BLaER1 treated with 17β-estradiol and CSF1 and Interleukin-3, amounts not matched to agents 10 nM and 100 nM (cell line): Measurements from ENCODE around the gene DNAJB6.

Experiments used
- H3K27ac ChIP-seq, 11 experiments: shearing (Covaris generic); formaldehyde crosslinking; 2 replicates each; pipeline ENCODE4 v1.8.1; 2022
- H3K27me3 ChIP-seq, 11 experiments: shearing (Covaris generic); formaldehyde crosslinking; 2 replicates each; pipeline ENCODE4 v1.8.1; 2022
- H3K36me3 ChIP-seq, 11 experiments: shearing (Covaris generic); formaldehyde crosslinking; 2 replicates each; pipeline ENCODE4 v1.8.1; 2022
- H3K4me1 ChIP-seq, 10 experiments: shearing (Covaris generic); formaldehyde crosslinking; 2 replicates each; pipeline ENCODE4 v1.8.1; 2022
- H3K4me2 ChIP-seq, 11 experiments: shearing (Covaris generic); formaldehyde crosslinking; 2 replicates each; pipeline ENCODE4 v1.8.1; 2022
- H3K4me3 ChIP-seq, 10 experiments: shearing (Covaris generic); formaldehyde crosslinking; 2 replicates each; pipeline ENCODE4 v1.8.1; 2022
- H3K9ac ChIP-seq, 11 experiments: shearing (Covaris generic); formaldehyde crosslinking; 2 replicates each; pipeline ENCODE4 v1.8.1; 2022
- H3K9me3 ChIP-seq, 11 experiments: shearing (Covaris generic); formaldehyde crosslinking; replicated peaks in 1 of 11; 2 replicates each; pipeline ENCODE4 v1.8.1; 2022
- H4K20me1 ChIP-seq, 11 experiments: shearing (Covaris generic); formaldehyde crosslinking; 2 replicates each; pipeline ENCODE4 v1.8.1; 2022
- Cebpa-rat ChIP-seq, 11 experiments: shearing (Covaris generic); IDR thresholded peaks; 2 replicates each; pipeline ENCODE4 v1.8.1; 2022

Gene DNAJB6

DNA sequence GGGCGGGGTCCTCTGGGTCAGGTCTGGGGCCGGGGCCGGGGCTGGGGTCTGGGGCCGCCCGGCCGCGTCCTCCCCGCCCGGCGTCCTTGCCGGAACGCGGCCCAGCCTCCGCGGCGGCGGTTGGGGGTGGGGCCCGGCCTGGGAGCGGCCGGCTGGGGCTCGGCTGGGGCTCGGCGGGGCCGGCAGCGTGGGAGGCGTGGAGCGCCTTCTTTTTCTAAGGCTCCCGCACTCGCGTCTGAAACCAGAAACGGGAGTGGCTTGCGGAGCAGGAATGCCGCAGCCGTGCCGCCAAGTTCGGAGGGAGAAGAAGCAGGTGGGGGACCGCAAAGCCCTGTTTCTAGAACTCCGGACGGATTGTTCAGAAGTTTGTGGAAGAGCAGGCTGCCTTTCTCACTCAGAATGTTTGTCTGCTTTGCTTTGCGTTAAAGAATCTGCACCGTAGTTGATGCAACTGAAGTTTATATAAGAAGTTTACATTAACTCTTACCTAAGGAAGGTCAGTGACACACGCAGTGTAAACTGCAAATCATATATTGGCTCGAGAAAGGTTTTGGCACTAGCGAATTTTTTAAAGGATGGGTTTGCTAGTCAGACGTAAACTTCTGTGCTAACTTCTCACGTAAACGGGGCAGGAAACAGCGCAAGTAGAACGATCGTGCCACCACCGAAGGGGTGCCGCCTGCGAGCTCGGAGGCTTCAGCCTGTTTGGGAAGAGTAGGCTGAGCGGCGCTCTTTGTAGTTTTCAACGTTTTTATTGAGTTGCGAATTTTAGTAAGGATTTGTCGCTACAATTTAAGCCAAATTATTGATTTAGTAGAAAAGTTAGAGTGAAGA is 729 bp downstream of the DNAJB6 start:
- Histone ChIP-seq H3K9ac (peak overlapping the region; percentile 89 to 96 (median 93)), H4K20me1 (peaks cover 52 to 54% (median 53%) of the 10 kb centered on the region in 11 experiments), H3K4me2 (peak overlapping the region; percentile 84 to 96 (median 91)), H3K4me3 (peak overlapping the region; percentile 72 to 96 (median 84)), H3K9me3 (no peaks in the 10 kb centered on the region), H3K27ac (peak overlapping the region; percentile 90 to 98 (median 96)), H3K27me3 (no peaks in the 10 kb centered on the region), H3K36me3 (peaks cover 5 to 41% (median 20%) of the 10 kb centered on the region in 11 experiments; a peak in 15 of 22 replicates), H3K4me1 (peaks cover 70 to 80% (median 75%) of the 10 kb centered on the region in 10 experiments)
- no peak for TF ChIP-seq Cebpa-rat (IDR thresholded peaks at IDR 0.05)

DNA sequence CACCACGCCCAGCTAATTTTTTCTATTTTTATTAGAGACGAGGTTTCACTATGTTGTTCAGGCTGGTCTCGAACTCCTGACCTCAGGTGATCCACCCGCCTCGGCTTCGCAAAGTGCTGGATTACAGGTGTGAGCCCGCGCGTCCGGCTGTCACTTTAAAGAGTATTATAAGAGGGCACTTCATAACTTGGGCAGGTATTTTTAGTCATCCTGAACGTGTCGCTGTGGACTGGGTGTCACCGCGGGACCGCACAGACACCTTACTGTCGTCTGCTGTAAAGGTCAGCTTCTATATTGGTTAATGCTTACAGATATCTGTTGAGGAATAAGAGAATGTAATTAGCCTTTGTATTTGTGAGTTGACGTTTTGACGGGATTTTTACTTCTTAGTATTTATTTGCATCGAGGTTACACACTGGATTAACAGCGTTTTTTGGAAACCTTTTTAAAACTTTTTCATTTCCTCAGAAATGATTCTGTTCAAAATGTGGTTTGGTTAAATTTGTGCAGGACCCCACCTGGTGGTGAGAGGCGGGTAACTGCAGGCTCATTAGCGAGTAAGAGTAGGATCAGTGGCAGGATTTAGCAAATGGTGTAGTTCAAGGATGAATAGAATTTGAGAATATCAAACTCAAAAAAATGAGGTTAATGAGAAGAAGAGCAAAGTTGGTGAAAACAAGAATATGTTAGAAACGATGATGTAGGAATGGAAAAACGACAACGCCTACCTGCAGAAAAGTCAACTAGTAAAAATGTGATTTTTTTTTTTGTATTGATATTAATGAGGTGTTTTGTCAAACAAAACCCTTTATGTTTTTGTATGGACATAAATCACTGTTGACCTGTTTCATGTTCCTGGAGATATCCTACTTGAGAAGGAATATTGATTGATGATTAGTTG is 3.2 kb downstream of the DNAJB6 start:
- TF ChIP-seq Cebpa-rat (IDR thresholded peaks at IDR 0.05): no peak
- H3K4me1 ChIP-seq: peaks cover 66 to 78% (median 70%) of the 10 kb centered on the region in 10 experiments
- H4K20me1 ChIP-seq: peaks cover 76 to 79% (median 78%) of the 10 kb centered on the region in 11 experiments
- H3K27ac ChIP-seq: peak overlapping the region in 7 of 11 experiments; percentile 13 to 97 (median 95); a peak in 9 of 22 replicates
- peaks cover 11 to 60% (median 40%) of the 10 kb centered on the region in 11 experiments; a peak in 19 of 22 replicates for H3K36me3 ChIP-seq
- peak overlapping the region; percentile 7 to 94 (median 90); a peak in 18 of 22 replicates for H3K9ac ChIP-seq
- peak overlapping the region; percentile 84 to 96 (median 91) for H3K4me2 ChIP-seq
- H3K9me3 ChIP-seq: no peaks in the 10 kb centered on the region
- peak overlapping the region in 9 of 10 experiments; percentile 72 to 96 (median 84); a peak in 17 of 20 replicates for H3K4me3 ChIP-seq
- no peaks in the 10 kb centered on the region for H3K27me3 ChIP-seq

DNA sequence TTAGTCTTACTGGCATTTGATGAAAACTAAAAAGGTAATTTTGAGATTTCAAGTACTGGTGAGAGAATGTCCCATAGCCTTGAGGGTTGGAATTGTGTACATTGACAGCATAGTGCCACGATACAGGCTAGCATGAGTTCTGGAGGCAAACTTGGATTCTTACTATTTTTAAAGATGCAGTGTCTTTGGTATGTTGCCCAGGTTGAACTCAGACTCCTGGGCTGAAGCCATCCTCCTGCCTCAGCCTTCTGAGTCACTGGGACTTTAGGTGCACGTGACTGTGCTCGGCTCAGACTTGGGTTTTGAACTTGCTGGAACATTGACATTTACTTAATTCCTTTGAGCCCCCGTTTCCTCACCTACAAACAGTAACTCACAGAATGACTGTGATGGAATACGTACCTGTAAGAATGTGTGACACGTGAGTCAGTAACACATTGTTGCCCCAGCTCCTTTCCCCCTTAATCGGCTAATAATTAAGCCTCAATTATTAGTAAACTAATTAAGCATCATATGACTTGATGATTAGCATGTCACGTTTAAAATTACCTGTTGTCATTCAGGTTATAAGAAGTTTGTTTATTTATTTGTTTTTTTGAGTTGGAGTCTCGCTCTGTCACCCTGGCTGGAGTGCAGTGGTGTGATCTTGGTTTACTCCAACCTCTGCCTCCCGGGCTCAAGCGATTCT is 10.6 kb downstream of the DNAJB6 start:
- Histone ChIP-seq H4K20me1 (peaks cover 100% of the 10 kb centered on the region in 11 experiments), H3K4me3 (no peak overlapping the region), H3K27me3 (no peaks in the 10 kb centered on the region), H3K4me2 (peak overlapping the region in 10 of 11 experiments; percentile 57 to 84 (median 68); a peak in 17 of 22 replicates), H3K27ac (0 out of 22 replicates have a peak overlapping the region, but pooled peaks of 1 of the 11 experiments have one; percentile 13), H3K9ac (0 out of 22 replicates have a peak overlapping the region, but pooled peaks of 1 of the 11 experiments have one; percentile 21), H3K9me3 (no peaks in the 10 kb centered on the region), H3K4me1 (peaks cover 76 to 99% (median 95%) of the 10 kb centered on the region in 10 experiments), H3K36me3 (peaks cover 5 to 72% (median 60%) of the 10 kb centered on the region in 11 experiments; a peak in 21 of 22 replicates)
- no peak for TF ChIP-seq Cebpa-rat (IDR thresholded peaks at IDR 0.05)

DNA sequence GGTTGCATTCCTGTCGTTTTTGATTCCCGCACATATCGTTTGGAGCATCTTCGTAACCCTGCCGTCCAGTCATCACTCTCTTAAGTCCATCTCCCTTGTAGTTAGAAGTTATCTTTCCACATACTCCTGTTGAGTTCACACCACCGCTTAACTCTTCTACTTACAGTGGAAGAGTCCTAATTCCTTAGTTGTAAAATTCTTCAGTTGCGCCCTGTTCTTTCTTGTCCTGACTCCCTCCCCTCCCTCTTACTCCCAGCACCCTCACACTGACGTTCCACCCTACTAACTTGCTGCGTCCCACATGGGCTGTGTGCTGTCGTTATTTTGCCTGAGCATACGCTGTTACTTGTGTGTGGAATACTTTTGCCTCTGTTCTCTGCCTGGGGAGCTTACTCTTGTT is 11.7 kb downstream of the DNAJB6 start:
- H3K9ac ChIP-seq: 0 out of 22 replicates have a peak overlapping the region, but pooled peaks of 1 of the 11 experiments have one; percentile 11
- no peaks in the 10 kb centered on the region for H3K27me3 ChIP-seq
- peaks cover 100% of the 10 kb centered on the region in 11 experiments for H4K20me1 ChIP-seq
- H3K4me3 ChIP-seq: no peak overlapping the region
- H3K4me2 ChIP-seq: peak overlapping the region in 8 of 11 experiments; percentile 3 to 80 (median 60); a peak in 9 of 22 replicates
- no peaks in the 10 kb centered on the region for H3K9me3 ChIP-seq
- peaks cover under 1 to 70% (median 57%) of the 10 kb centered on the region in 11 experiments; a peak in 21 of 22 replicates for H3K36me3 ChIP-seq
- no peak overlapping the region for H3K27ac ChIP-seq
- no peak for TF ChIP-seq Cebpa-rat (IDR thresholded peaks at IDR 0.05)
- peaks cover 85 to 99% (median 96%) of the 10 kb centered on the region in 10 experiments for H3K4me1 ChIP-seq

DNA sequence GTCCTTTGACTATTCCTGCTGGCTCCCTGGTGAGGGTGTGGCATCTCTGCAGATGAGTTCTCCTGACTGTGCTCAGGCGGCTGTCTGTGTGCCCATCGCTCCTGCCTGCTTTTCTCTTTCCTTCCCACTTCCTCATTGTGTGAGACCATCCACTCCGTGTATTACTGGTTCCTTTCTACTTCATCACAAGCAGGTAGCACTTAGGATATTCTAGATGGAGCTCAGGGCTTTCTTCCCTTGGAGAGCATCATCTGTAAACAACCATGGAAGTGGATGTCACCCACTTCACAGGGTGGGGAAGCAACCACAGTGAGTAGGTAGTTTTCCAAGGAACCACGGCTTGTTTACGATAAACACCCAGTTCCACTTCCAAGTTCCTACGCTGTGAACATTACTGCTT is 15.7 kb downstream of the DNAJB6 start:
- Histone ChIP-seq H4K20me1 (peaks cover 100% of the 10 kb centered on the region in 11 experiments), H3K27ac (peak overlapping the region in 5 of 11 experiments; percentile 1 to 60 (median 9); a peak in 5 of 22 replicates), H3K4me3 (no peak overlapping the region; a peak in 1 of 20 replicates)

DNA sequence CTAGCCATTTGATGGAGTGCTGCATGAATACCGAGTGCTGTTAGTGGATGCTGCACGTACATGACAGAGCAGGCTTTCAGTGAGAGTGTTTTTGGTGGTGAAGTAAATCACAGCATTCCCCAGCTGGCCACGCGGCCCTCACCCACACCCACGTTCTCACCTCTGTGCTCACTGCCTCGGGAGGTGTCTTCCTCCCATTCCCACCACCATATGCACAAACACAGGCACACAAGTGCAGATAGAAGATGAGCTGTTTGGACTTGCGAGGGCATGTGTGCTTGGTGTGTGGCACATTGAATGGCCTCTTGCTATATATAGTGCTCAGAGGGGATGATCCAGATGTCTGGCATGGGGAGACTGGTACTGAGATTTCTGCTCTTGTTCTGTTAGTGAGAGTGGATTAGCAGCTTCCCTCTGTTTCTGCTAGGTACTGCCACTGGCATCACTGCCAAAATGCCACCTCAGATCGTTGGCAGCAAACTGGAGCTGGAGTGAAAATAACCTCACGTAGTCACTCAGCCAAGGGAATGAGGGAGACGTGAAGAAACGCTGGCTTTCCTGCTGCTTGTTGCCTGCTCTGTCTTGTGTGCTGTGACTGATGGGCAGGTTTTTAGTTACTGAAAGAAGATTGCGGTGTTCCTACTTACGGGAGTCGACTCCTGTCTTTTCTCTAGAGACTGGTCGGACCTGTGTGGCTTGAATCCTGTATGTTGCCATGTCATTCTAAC is 19.1 kb downstream of the DNAJB6 start:
- no peak for TF ChIP-seq Cebpa-rat (IDR thresholded peaks at IDR 0.05)
- peaks cover 100% of the 10 kb centered on the region in 11 experiments for H4K20me1 ChIP-seq
- peaks cover 44 to 94% (median 81%) of the 10 kb centered on the region in 11 experiments for H3K36me3 ChIP-seq
- H3K9me3 ChIP-seq: peaks cover 0 to 12% (median 0%) of the 10 kb centered on the region in 11 experiments; a peak in 3 of 22 replicates
- H3K4me3 ChIP-seq: no peak overlapping the region
- H3K4me1 ChIP-seq: peaks cover 55 to 76% (median 67%) of the 10 kb centered on the region in 10 experiments
- H3K27ac ChIP-seq: peak overlapping the region in 2 of 11 experiments; percentile 14 to 30; a peak in 3 of 22 replicates
- no peaks in the 10 kb centered on the region for H3K27me3 ChIP-seq
- H3K4me2 ChIP-seq: peak overlapping the region; percentile 27 to 76 (median 49)
- H3K9ac ChIP-seq: 0 out of 22 replicates have a peak overlapping the region, but pooled peaks of 2 of the 11 experiments have one; percentile 0 to 21

More for the DNA sequence above, 15.7 kb downstream of the DNAJB6 start:
- peaks cover 0 to 12% (median 0%) of the 10 kb centered on the region in 11 experiments; a peak in 3 of 22 replicates for H3K9me3 ChIP-seq
- peaks cover 83 to 99% (median 96%) of the 10 kb centered on the region in 10 experiments for H3K4me1 ChIP-seq
- H3K36me3 ChIP-seq: peaks cover 12 to 89% (median 76%) of the 10 kb centered on the region in 11 experiments
- TF ChIP-seq Cebpa-rat (IDR thresholded peaks at IDR 0.05): no peak
- H3K4me2 ChIP-seq: peak overlapping the region; percentile 30 to 80 (median 57); a peak in 21 of 22 replicates
- H3K27me3 ChIP-seq: no peaks in the 10 kb centered on the region
- peak overlapping the region in 1 of 11 experiments; percentile 31; a peak in 2 of 22 replicates for H3K9ac ChIP-seq
